ENCODE results near the gene HLA-DQA2.
"Not testable (repeated sequence)": the region's sequence is repeated elsewhere in the genome, so short reads cannot be mapped to it uniquely, and the experiment has no call there.

HLA-DQA2 gene

GRCh38 chr6:32779036-32779435, 37.8 kb downstream of the HLA-DQA2 start:
- ATAC-seq, result no peak
- no peak for DNase-seq

GRCh38 chr6:32782923-32783322, 41.7 kb downstream of the HLA-DQA2 start:
- DNase-seq, ATAC-seq: not testable (repeated sequence)

- ATAC-seq, result peak; percentile 49
Measured at GRCh38 chr6:32785781-32786533, 44.8 kb downstream of the HLA-DQA2 start.

GRCh38 chr6:32790306-32790705, 49.1 kb downstream of the HLA-DQA2 start:
- ATAC-seq, result no peak
- DNase-seq, result no peak

More at GRCh38 chr6:32785781-32786533, 44.8 kb downstream of the HLA-DQA2 start:
- peak; percentile 26 for DNase-seq

- DNase-seq (no peak), ATAC-seq (no peak)
Measured at GRCh38 chr6:32792901-32793435, 51.8 kb downstream of the HLA-DQA2 start.

GRCh38 chr6:32794510-32794909, 53.3 kb downstream of the HLA-DQA2 start:
- DNase-seq (no peak), ATAC-seq (no peak)

Measured in stimulated activated naive CD8-positive, alpha-beta T cell treated with anti-CD3 and anti-CD28 coated beads, Interleukin-15, Interleukin-2, amounts not matched to agents 100 U/mL and 50 U/mL, for 24 hours (primary cell).